WTC11 (cell line): Measurements from ENCODE around the gene NDUFC2.

Source experiments
- CREM ChIP-seq: sonication (generic); formaldehyde crosslinking; IDR thresholded peaks from 2 replicates; pipeline ENCODE4 v1.8.1; 2022; ENCODE audit warnings: mild to moderate bottlenecking, missing genetic modification reagents, moderate library complexity
- CTCF ChIP-seq: fragments of 200-600 bp; IDR thresholded peaks from 2 replicates; pipeline ENCODE4 v1.8.0; 2022; ENCODE audit warnings: antibody characterized with exemption
- ELF4 ChIP-seq: sonication (generic); formaldehyde crosslinking; IDR thresholded peaks from 2 replicates; pipeline ENCODE4 v1.8.1; 2022; ENCODE audit warnings: low read depth, mild to moderate bottlenecking, moderate library complexity, missing genetic modification reagents
- ESRRA ChIP-seq: sonication (generic); formaldehyde crosslinking; IDR thresholded peaks from 2 replicates; pipeline ENCODE4 v1.8.1; 2022; ENCODE audit warnings: mild to moderate bottlenecking, missing genetic modification reagents, borderline replicate concordance
- HMGXB4 ChIP-seq: sonication (generic); formaldehyde crosslinking; IDR thresholded peaks from 2 replicates; pipeline ENCODE4 v1.8.1; 2023; ENCODE audit warnings: mild to moderate bottlenecking, moderate library complexity, missing genetic modification reagents
- MXD4 ChIP-seq: fragments of 250-450 bp; sonication (Bioruptor Pico); IDR thresholded peaks from 2 replicates; pipeline ENCODE4 v1.8.0; 2021; ENCODE audit warnings: mild to moderate bottlenecking, moderate library complexity, borderline replicate concordance
- NFYB ChIP-seq: sonication (generic); formaldehyde crosslinking; conservative IDR thresholded peaks from 2 replicates; pipeline ENCODE4 v1.8.0; 2022; ENCODE audit warnings: low read depth, missing genetic modification reagents
- SP1 ChIP-seq: sonication (generic); formaldehyde crosslinking; conservative IDR thresholded peaks from 2 replicates; pipeline ENCODE4 v1.8.1; 2022; ENCODE audit warnings: missing genetic modification reagents
- TEAD1 ChIP-seq: sonication (generic); formaldehyde crosslinking; IDR thresholded peaks from 2 replicates; pipeline ENCODE4 v1.8.0; 2022; ENCODE audit warnings: mild to moderate bottlenecking, missing genetic modification reagents
- TF ChIP-seq, protein P1 (sequence below): sonication (generic); formaldehyde crosslinking; conservative IDR thresholded peaks from 2 replicates; pipeline ENCODE4 v1.8.1; 2023; ENCODE audit warnings: mild to moderate bottlenecking, low read depth, missing genetic modification reagents, moderate library complexity

DNA sequence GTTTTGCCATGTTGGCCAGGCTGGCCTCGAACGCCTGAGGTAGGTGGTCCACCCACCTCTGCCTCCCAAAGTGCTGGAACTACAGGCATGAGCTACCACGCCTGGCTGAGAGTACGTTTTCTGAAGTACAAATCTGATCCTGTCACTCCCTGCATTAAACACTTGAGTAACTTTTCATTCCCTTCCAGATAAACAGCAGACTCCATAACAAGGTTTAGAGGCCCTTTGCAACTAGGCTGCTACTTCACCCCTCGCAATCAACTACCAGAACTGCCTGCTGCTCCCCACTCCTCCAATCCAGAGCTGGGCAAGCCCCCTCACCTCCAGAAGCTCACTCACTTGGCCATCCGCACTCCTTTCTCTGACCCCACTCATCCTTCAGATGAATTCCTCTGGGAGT, 58.1 kb downstream of the NDUFC2 start:
- TF ChIP-seq NFYB (no peak), TEAD1 (CRISPR knock-in tag) (no peak), ESRRA (CRISPR knock-in tag) (no peak), MXD4 (no peak), CTCF (no peak), SP1 (CRISPR knock-in tag) (no peak), ELF4 (CRISPR knock-in tag) (no peak), CREM (CRISPR knock-in tag) (no peak), HMGXB4 (CRISPR knock-in tag) (no peak)
- TF ChIP-seq, protein P1, sequence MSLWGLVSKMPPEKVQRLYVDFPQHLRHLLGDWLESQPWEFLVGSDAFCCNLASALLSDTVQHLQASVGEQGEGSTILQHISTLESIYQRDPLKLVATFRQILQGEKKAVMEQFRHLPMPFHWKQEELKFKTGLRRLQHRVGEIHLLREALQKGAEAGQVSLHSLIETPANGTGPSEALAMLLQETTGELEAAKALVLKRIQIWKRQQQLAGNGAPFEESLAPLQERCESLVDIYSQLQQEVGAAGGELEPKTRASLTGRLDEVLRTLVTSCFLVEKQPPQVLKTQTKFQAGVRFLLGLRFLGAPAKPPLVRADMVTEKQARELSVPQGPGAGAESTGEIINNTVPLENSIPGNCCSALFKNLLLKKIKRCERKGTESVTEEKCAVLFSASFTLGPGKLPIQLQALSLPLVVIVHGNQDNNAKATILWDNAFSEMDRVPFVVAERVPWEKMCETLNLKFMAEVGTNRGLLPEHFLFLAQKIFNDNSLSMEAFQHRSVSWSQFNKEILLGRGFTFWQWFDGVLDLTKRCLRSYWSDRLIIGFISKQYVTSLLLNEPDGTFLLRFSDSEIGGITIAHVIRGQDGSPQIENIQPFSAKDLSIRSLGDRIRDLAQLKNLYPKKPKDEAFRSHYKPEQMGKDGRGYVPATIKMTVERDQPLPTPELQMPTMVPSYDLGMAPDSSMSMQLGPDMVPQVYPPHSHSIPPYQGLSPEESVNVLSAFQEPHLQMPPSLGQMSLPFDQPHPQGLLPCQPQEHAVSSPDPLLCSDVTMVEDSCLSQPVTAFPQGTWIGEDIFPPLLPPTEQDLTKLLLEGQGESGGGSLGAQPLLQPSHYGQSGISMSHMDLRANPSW (CRISPR knock-in tag): no peak
